Measurements from ENCODE around the gene HCFC1R1.

HCFC1R1 gene

DNA sequence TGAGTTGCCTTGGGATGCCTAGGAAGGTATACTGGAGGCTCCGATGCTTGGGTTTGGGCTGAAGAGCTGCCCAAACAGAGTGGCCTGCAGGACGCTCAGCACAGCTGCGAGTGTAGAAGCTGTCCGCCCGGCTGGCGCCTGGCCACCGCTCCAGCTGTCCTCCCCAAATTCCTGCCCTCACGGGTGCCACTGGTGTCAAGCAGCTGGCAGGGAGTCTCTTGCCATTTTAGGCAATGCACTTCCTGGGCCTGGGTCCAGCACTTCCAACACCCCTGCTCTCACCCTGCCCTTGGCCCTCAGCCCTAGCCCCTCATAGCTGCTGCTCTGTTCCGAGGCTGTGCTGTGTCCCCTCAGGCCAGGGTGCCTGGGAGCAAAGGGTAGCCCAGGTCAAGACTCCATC, 38.3 kb downstream of the HCFC1R1 start:
- Histone ChIP-seq H3K9me3 (ENCODE audit: insufficient read depth, low read depth, low read length) (no peaks in the 10 kb centered on the region), H3K79me2 (ENCODE audit: insufficient read depth, low read length) (peaks cover 5% of the 10 kb centered on the region; the same call in 1 of the 2 replicates), H3K27me3 (ENCODE audit: insufficient read depth, low read length, poor library complexity, severe bottlenecking) (no peaks in the 10 kb centered on the region), H2AFZ (ENCODE audit: low read length) (no peak overlapping the region), H3K4me2 (ENCODE audit: low read depth, low read length, poor library complexity, severe bottlenecking) (no peak overlapping the region), H3K9me2 (replicated peaks; ENCODE audit: low read depth, low read length) (no peaks in the 10 kb centered on the region), H3K36me3 (ENCODE audit: insufficient read depth, low read length) (no peaks in the 10 kb centered on the region), H3K4me3 (ENCODE audit: low read length, poor library complexity, severe bottlenecking) (no peak overlapping the region), H3K9ac (ENCODE audit: low read depth, low read length, poor library complexity, severe bottlenecking) (no peak overlapping the region), H3K4me1 (ENCODE audit: insufficient read depth, low read length, poor library complexity, severe bottlenecking) (no peaks in the 10 kb centered on the region), H4K20me1 (ENCODE audit: insufficient read depth, low read length, poor library complexity, severe bottlenecking) (no peaks in the 10 kb centered on the region), H3F3A (ENCODE audit: low read depth) (no peaks in the 10 kb centered on the region)
- TF ChIP-seq, protein P1, sequence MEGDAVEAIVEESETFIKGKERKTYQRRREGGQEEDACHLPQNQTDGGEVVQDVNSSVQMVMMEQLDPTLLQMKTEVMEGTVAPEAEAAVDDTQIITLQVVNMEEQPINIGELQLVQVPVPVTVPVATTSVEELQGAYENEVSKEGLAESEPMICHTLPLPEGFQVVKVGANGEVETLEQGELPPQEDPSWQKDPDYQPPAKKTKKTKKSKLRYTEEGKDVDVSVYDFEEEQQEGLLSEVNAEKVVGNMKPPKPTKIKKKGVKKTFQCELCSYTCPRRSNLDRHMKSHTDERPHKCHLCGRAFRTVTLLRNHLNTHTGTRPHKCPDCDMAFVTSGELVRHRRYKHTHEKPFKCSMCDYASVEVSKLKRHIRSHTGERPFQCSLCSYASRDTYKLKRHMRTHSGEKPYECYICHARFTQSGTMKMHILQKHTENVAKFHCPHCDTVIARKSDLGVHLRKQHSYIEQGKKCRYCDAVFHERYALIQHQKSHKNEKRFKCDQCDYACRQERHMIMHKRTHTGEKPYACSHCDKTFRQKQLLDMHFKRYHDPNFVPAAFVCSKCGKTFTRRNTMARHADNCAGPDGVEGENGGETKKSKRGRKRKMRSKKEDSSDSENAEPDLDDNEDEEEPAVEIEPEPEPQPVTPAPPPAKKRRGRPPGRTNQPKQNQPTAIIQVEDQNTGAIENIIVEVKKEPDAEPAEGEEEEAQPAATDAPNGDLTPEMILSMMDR (conservative IDR thresholded peaks at IDR 0.05; ENCODE audit: low read length): no peak
- no peak for TF ChIP-seq EZH2phosphoT487 (IDR thresholded peaks at IDR 0.05; ENCODE audit: borderline replicate concordance)

DNA sequence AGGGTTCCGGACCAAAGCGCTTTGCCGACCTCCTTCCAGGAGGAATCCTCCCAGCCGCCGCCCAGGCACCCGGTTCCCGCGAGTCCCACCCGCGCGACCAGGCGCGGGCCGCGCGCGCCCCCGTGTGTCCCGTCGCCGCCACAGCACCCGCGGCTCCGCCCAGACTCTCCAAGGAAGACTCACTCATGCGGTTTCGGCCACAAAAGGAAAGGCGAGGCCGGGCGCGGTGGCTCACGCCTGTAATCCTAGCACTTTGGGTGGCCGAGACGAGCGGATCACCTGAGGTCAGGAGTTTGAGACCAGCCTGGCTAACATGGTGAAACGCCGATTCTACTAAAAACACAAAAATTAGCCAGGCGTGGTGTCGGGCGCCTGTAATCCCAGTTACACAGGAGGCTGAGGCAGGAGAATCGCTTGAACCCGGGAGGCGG, 40.0 kb downstream of the HCFC1R1 start:
- H3K4me2 ChIP-seq (ENCODE audit: low read depth, low read length, poor library complexity, severe bottlenecking): peak overlapping the region; percentile 57
- peak overlapping the region; percentile 44 for H3K4me3 ChIP-seq (ENCODE audit: low read length, poor library complexity, severe bottlenecking)
- H3K36me3 ChIP-seq (ENCODE audit: insufficient read depth, low read length): no peaks in the 10 kb centered on the region
- H3K79me2 ChIP-seq (ENCODE audit: insufficient read depth, low read length): peaks cover 13% of the 10 kb centered on the region
- no peaks in the 10 kb centered on the region for H3K4me1 ChIP-seq (ENCODE audit: insufficient read depth, low read length, poor library complexity, severe bottlenecking)
- H3K9me2 ChIP-seq (replicated peaks; ENCODE audit: low read depth, low read length): no peaks in the 10 kb centered on the region
- H3K9ac ChIP-seq (ENCODE audit: low read depth, low read length, poor library complexity, severe bottlenecking): no peak overlapping the region
- H3K27me3 ChIP-seq (ENCODE audit: insufficient read depth, low read length, poor library complexity, severe bottlenecking): no peaks in the 10 kb centered on the region
- no peaks in the 10 kb centered on the region for H4K20me1 ChIP-seq (ENCODE audit: insufficient read depth, low read length, poor library complexity, severe bottlenecking)
- H3F3A ChIP-seq (ENCODE audit: low read depth): no peaks in the 10 kb centered on the region
- no peak overlapping the region for H2AFZ ChIP-seq (ENCODE audit: low read length)
- TF ChIP-seq, protein P1 (conservative IDR thresholded peaks at IDR 0.05; ENCODE audit: low read length): peak; percentile 58
- TF ChIP-seq EZH2phosphoT487 (IDR thresholded peaks at IDR 0.05; ENCODE audit: borderline replicate concordance): no peak
- no peaks in the 10 kb centered on the region for H3K9me3 ChIP-seq (ENCODE audit: insufficient read depth, low read depth, low read length)

DNA sequence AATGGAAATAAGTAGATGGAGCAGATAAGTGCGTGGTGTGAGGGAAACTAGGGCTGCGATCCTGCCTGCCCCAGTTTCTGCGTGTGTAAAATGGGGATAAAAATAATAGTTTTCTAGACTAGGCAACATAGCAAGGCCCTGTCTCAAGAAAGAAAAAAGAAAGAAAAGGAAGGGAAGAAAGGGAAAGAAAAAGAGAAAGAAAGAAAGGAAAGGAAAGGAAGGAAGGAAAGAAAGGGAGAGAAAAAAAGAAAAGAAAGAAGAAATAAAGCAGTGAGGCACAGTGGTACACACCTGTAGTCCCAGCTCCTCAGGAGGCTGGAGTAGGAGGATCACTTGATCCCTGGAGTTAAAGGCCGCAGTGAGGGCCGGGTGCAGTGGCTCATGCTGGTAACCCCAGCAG, 41.3 kb downstream of the HCFC1R1 start:
- Histone ChIP-seq H4K20me1 (ENCODE audit: insufficient read depth, low read length, poor library complexity, severe bottlenecking) (no peaks in the 10 kb centered on the region), H3K4me3 (ENCODE audit: low read length, poor library complexity, severe bottlenecking) (no peak overlapping the region), H3K4me2 (ENCODE audit: low read depth, low read length, poor library complexity, severe bottlenecking) (no peak overlapping the region), H3K36me3 (ENCODE audit: insufficient read depth, low read length) (no peaks in the 10 kb centered on the region), H3K9me2 (replicated peaks; ENCODE audit: low read depth, low read length) (no peaks in the 10 kb centered on the region), H3K9ac (ENCODE audit: low read depth, low read length, poor library complexity, severe bottlenecking) (no peak overlapping the region), H3K79me2 (ENCODE audit: insufficient read depth, low read length) (peaks cover 24% of the 10 kb centered on the region), H3F3A (ENCODE audit: low read depth) (no peaks in the 10 kb centered on the region), H3K4me1 (ENCODE audit: insufficient read depth, low read length, poor library complexity, severe bottlenecking) (no peaks in the 10 kb centered on the region), H3K9me3 (ENCODE audit: insufficient read depth, low read depth, low read length) (no peaks in the 10 kb centered on the region), H2AFZ (ENCODE audit: low read length) (no peak overlapping the region), H3K27me3 (ENCODE audit: insufficient read depth, low read length, poor library complexity, severe bottlenecking) (no peaks in the 10 kb centered on the region)
- no peak for TF ChIP-seq EZH2phosphoT487 (IDR thresholded peaks at IDR 0.05; ENCODE audit: borderline replicate concordance)
- TF ChIP-seq, protein P1 (conservative IDR thresholded peaks at IDR 0.05; ENCODE audit: low read length): no peak

Data from Loucy (cell line).